ENCODE measurements around the gene BMP2K.

Gene BMP2K

GRCh38 chr4:78938868-78939666 lies 162.9 kb downstream of the BMP2K start, which contains the start of gene PAQR3:
Gene PAQR3, minus strand, starts transcription at chr4:78939438. Its CDS starts 214 bp downstream, at chr4:78939224.
- DNase-seq: peak; percentile 26

GRCh38 chr4:78939667-78940008 lies 163.5 kb downstream of the BMP2K start:
- no peak for DNase-seq

- DNase-seq: no peak
Observed at GRCh38 chr4:78940752-78941151, 164.6 kb downstream of the BMP2K start.

DNA sequence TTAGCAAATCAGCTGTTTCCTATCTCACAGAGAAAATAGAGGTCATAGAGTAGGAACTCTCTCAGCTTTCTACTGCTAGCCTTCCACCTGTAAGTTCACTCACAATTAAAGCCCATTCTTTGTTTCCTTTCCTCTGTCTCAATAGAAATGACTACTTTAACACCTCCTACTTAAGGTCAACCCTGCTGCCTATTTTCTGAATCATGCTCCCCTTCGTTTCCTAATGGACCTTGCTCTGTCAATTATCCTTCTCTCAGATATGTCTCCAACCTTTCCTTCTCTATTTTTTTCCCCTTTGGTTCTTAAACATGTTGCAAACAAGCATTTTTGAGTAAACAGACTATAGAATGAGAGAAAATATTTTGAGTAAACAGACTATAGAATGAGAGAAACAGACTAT lies 168.2 kb downstream of the BMP2K start:
- no peak for DNase-seq

DNA sequence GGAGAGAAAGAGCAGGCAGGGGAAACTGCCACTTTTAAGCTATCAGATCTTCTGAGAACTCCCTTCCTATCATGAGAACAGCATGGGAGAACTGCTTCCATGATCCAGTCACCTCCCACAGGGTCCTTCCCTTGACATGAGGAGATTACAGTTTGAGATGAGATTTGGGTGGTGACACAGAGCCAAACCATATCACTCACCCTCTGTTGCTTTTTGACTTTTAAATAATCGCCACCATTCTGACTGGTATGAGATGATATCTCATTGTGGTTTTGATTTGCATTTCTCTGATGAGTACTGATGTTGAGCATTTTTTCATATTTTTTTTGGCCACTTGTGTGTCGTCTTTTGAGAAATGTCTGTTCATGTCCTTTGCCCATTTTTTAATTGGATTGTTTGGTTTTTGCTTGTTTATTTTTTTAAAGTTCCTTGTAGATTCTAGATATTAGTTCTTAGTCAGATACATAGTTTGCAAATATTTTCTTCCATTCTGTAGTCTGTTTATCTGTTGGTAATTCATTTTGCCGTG lies 169.6 kb downstream of the BMP2K start:
- no peak for DNase-seq

DNA sequence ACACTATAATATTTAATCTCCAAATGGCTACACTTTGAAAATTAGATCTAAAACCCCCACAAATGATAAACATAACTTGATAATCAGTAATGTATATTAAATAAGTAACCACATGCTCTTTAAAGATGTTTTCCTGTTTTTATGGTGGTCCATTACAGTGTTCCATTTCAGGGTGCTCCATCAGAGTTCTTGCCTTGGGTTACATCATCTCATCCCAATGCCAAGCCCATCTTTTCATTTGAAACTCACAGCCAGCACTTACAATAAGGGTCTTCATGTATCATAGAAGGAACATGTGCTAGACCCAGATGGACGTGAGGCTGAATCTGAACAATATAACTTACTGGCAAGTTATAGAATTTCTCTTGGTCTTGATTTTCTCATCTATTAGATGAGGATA lies 173.6 kb downstream of the BMP2K start:
- no peak for DNase-seq

GRCh38 chr4:78951862-78952472 lies 175.8 kb downstream of the BMP2K start:
- DNase-seq: no peak

DNA sequence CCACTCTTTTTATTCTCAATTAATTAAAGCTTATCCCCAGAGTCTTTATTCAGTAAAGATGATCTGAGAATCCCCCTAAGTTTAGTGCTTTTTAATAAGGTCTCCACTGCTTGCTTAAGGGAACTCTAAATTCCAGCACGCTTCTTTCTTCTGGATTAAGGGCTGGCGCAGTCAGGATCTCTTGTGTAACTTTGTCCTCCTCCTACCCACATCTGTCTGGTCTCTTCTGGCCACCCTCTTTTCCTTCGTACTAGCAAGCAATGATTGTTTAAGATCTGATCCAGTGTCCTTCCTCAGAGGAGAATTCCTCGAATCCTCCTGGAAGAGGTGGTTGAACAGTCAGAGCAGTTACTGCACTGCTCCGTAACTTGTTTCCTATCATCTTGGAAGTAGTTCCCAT lies 177.1 kb downstream of the BMP2K start:
- DNase-seq: no peak

- DNase-seq: no peak
Observed at GRCh38 chr4:78953769-78954666, 177.9 kb downstream of the BMP2K start.

- DNase-seq: no peak
Observed at GRCh38 chr4:78956975-78957374, 180.8 kb downstream of the BMP2K start.

DNA sequence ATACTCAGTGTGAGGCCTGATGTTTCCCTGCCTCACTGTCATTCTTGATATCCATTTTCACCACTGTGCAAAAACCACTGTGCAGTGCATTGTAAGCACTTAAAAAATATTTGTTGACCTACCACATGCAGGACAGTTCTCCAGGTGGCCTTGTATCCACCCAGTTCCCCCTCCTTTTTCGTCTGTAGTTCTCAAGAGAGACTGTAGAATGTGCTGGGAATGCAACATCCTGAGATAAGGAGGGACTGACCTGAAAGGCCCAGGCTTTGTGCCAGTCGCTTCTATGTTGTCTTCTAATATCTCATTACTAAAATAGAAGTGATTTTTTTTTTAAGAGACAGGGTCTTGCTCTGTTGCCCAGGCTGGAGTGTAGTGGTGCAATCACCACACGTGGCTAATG lies 184.8 kb downstream of the BMP2K start:
- no peak for DNase-seq
